Upper lobe of left lung (tissue), 6 donors: ENCODE data around the gene RPS23. TPM values are rescaled to one million over a fixed set of nuclear protein-coding genes. Genes with fewer than 3 reads are reported as not detected.

Experiments
- ATAC-seq, 2 donors: fragments of 200-7000 bp; cut with Tn5 transposase; one replicate each; pipeline ENCODE4 v1.9.1; 2022; ENCODE audit warnings: mild to moderate bottlenecking in 2 of 2, moderate library complexity in 2 of 2; ENCODE audit not compliant: low FRiP score in 2 of 2
- DNase-seq, 2 donors: peaks; one replicate each; pipeline ENCODE4 v3.0.0-alpha.2; 2019 to 2020
- H3K27ac ChIP-seq, 4 donors: fragments of 200-600 bp; sonication (generic); one replicate each; pipeline ENCODE4 v1.5.1; 2016 to 2019
- H3K27me3 ChIP-seq, 4 donors: fragments of 200-600 bp; sonication (generic); one replicate each; pipeline ENCODE4 v1.5.1; 2017 to 2019
- H3K36me3 ChIP-seq, 4 donors: fragments of 200-600 bp; sonication (generic); one replicate each; pipeline ENCODE4 v1.5.1; 2016 to 2019
- H3K4me1 ChIP-seq, 4 donors: fragments of 200-600 bp; sonication (generic); one replicate each; pipeline ENCODE4 v1.5.1; 2018 to 2019
- H3K4me3 ChIP-seq, 4 donors: fragments of 200-600 bp; sonication (generic); one replicate each; pipeline ENCODE4 v1.5.1; 2017 to 2019; ENCODE audit warnings: mild to moderate bottlenecking in 2 of 4, moderate library complexity in 1 of 4
- H3K9me3 ChIP-seq, 4 donors: fragments of 200-600 bp; sonication (generic); one replicate each; pipeline ENCODE4 v1.5.1; 2018 to 2019
- CTCF ChIP-seq, 6 experiments: fragments of 450-650 bp in 4 of 6; fragments of 200-600 bp in 2 of 6; sonication (generic) in 2 of 6; IDR thresholded peaks; one replicate each; pipeline ENCODE4 v1.5.1; 2016 to 2019; ENCODE audit warnings: antibody characterized with exemption in 6 of 6
- EP300 ChIP-seq, 4 donors: sonication (generic); formaldehyde crosslinking; IDR thresholded peaks; one replicate each; pipeline ENCODE4 v1.5.1; 2017; ENCODE audit warnings: antibody characterized with exemption in 4 of 4, control low read depth in 2 of 4
- POLR2A ChIP-seq, 4 donors: fragments of 450-650 bp; IDR thresholded peaks; one replicate each; pipeline ENCODE4 v1.5.1; 2016 to 2017; ENCODE audit warnings: antibody characterized with exemption in 4 of 4, mild to moderate bottlenecking in 2 of 4
- POLR2AphosphoS5 ChIP-seq, 2 donors: sonication (generic); formaldehyde crosslinking; IDR thresholded peaks; one replicate each; pipeline ENCODE4 v1.5.1; 2017; ENCODE audit warnings: antibody characterized with exemption in 2 of 2
- WGBS, 2 donors: methylation state at CpG; one replicate each; pipeline ENCODE4 v1.1.5; 2017 to 2018; 5-methylcytosine and 5-hydroxymethylcytosine counted together
- total RNA-seq, 6 donors: library from RNA; depleted of rRNA in 4 of 6; stranded (reverse); fragments of >200 nt in 4 of 6; gene quantifications; one replicate each; pipeline versions ENCODE4 v1.1.0 to v1.2.1, GENCODE V29; 2016 to 2021
- donor health status: DM: no; HTN: no; CAD: no; lungs with moderate emphysema.
- donor health status: DM: no; HTN: yes; CAD: no; lungs with severe emphysema.

Gene RPS23
- total RNA-seq, 6 donors from 2014 or later: 1,173 to 2,208 (median 1,478) TPM

GRCh38 chr5:82301190-82301589, 23.0 kb upstream of the RPS23 start:
- 96 to 100% methylated on average over 3 of the region's 3 CpGs for WGBS, 2 donors
- no peaks in the 10 kb centered on the region for H3K36me3 ChIP-seq
- H3K4me3 ChIP-seq: no peak overlapping the region

GRCh38 chr5:82298668-82299067, 20.5 kb upstream of the RPS23 start:
- no peak for DNase-seq
- H3K36me3 ChIP-seq: no peaks in the 10 kb centered on the region
- H3K4me1 ChIP-seq: no peaks in the 10 kb centered on the region
- 58 to 82% methylated on average over 2 of the region's 2 CpGs for WGBS, 2 donors
- TF ChIP-seq CTCF (IDR thresholded peaks at IDR 0.05) (no peak), POLR2A (IDR thresholded peaks at IDR 0.05) (no peak)
- ATAC-seq: no peak
- H3K4me3 ChIP-seq: no peak overlapping the region
- H3K27ac ChIP-seq: no peak overlapping the region
- no peaks in the 10 kb centered on the region for H3K27me3 ChIP-seq
- no peaks in the 10 kb centered on the region for H3K9me3 ChIP-seq

More at GRCh38 chr5:82301190-82301589, 23.0 kb upstream of the RPS23 start:
- Histone ChIP-seq H3K27ac (no peak overlapping the region), H3K9me3 (no peaks in the 10 kb centered on the region), H3K27me3 (no peaks in the 10 kb centered on the region), H3K4me1 (no peaks in the 10 kb centered on the region)
- no peak for ATAC-seq
- DNase-seq: no peak
- no peak for TF ChIP-seq POLR2A (IDR thresholded peaks at IDR 0.05)
- TF ChIP-seq EP300 (IDR thresholded peaks at IDR 0.05): no peak
- TF ChIP-seq POLR2AphosphoS5 (IDR thresholded peaks at IDR 0.05): no peak
- TF ChIP-seq CTCF (IDR thresholded peaks at IDR 0.05): no peak

- TF ChIP-seq POLR2AphosphoS5 (IDR thresholded peaks at IDR 0.05) (no peak), POLR2A (IDR thresholded peaks at IDR 0.05) (no peak), CTCF (IDR thresholded peaks at IDR 0.05) (no peak), EP300 (IDR thresholded peaks at IDR 0.05) (no peak)
- ATAC-seq (no peak), DNase-seq (no peak)
- H3K9me3 ChIP-seq: no peaks in the 10 kb centered on the region
- no peaks in the 10 kb centered on the region for H3K4me1 ChIP-seq
- 50 to 63% methylated on average over 3 of the region's 3 CpGs for WGBS, 2 donors
- H3K36me3 ChIP-seq: no peaks in the 10 kb centered on the region
- H3K4me3 ChIP-seq: no peak overlapping the region
- no peak overlapping the region for H3K27ac ChIP-seq
- H3K27me3 ChIP-seq: no peaks in the 10 kb centered on the region
These were observed 19.6 kb upstream of the RPS23 start for GRCh38 chr5:82297711-82298110.

- Histone ChIP-seq H3K36me3 (no peaks in the 10 kb centered on the region), H3K4me1 (no peaks in the 10 kb centered on the region), H3K27ac (no peak overlapping the region), H3K27me3 (no peaks in the 10 kb centered on the region), H3K4me3 (no peak overlapping the region), H3K9me3 (no peaks in the 10 kb centered on the region)
- ATAC-seq: no peak
- 91 to 94% methylated on average over 4 of the region's 4 CpGs for WGBS, 2 donors
- no peak for DNase-seq
- TF ChIP-seq EP300 (IDR thresholded peaks at IDR 0.05): no peak
- no peak for TF ChIP-seq POLR2A (IDR thresholded peaks at IDR 0.05)
- no peak for TF ChIP-seq CTCF (IDR thresholded peaks at IDR 0.05)
- TF ChIP-seq POLR2AphosphoS5 (IDR thresholded peaks at IDR 0.05): no peak
These were observed 18.8 kb upstream of the RPS23 start for GRCh38 chr5:82296929-82297328.

- TF ChIP-seq POLR2AphosphoS5 (IDR thresholded peaks at IDR 0.05) (no peak), POLR2A (IDR thresholded peaks at IDR 0.05) (no peak), EP300 (IDR thresholded peaks at IDR 0.05) (no peak), CTCF (IDR thresholded peaks at IDR 0.05) (no peak)
- no peak for DNase-seq
- no peak overlapping the region for H3K4me3 ChIP-seq
- ATAC-seq: no peak
- no peaks in the 10 kb centered on the region for H3K36me3 ChIP-seq
- no peaks in the 10 kb centered on the region for H3K27me3 ChIP-seq
- WGBS, 2 donors: 75 to 91% methylated on average over 2 of the region's 2 CpGs
- no peaks in the 10 kb centered on the region for H3K4me1 ChIP-seq
- H3K27ac ChIP-seq: no peak overlapping the region
- H3K9me3 ChIP-seq: no peaks in the 10 kb centered on the region
These were observed 17.9 kb upstream of the RPS23 start for GRCh38 chr5:82295959-82296531.
